Fibroblast of skin of back (primary cell): ENCODE results near the gene RCOR2. TPM values are rescaled to one million over a fixed set of nuclear protein-coding genes. Genes with fewer than 3 reads are reported as not detected.
"Not testable (repeated sequence)": the region's sequence is repeated elsewhere in the genome, so short reads cannot be mapped to it uniquely, and the experiment has no call there.

Experiments used
- DNase-seq: peaks from one replicate; pipeline ENCODE4 v3.0.0-alpha.2; 2013
- polyA plus RNA-seq, 2 experiments: library from polyadenylated mRNA; unstranded; fragments of 120-200 nt; gene quantifications; one replicate each; pipeline ENCODE4 v1.2.1, GENCODE V29; 2013; ENCODE audit not compliant: insufficient read length in 2 of 2

The RCOR2 gene
- 6.2 TPM for polyA plus RNA-seq (2013, experiment 1 of 2; ENCODE audit: insufficient read length)
- polyA plus RNA-seq (2013, experiment 2 of 2; ENCODE audit: insufficient read length): 6.3 TPM

- peak; percentile 85 for DNase-seq
These were observed at the start of gene RCOR2 for GRCh38 chr11:63916837-63917691. RCOR2 (minus strand) TSS chr11:63917164; CDS start chr11:63916456, 708 bp downstream.

DNA sequence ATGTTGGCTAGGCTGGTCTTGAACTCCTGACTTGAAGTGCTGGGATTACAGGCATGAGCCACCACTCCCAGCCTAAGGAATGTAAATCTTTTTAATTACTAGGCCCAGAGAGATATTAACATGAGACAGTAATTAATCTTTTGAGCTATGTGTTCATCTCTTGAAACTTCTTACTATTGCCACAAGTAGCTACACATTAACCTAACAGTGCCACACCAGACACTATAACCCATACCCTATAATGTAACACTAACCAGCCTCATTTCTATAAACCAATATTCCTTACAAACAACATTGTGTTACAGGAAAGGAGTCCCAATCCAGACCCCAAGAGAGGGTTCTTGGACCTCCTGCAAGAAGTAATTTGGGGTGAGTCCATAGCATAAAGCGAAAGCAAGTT lies 49.5 kb upstream of the RCOR2 start:
- no peak for DNase-seq

- DNase-seq: not testable (repeated sequence)
These were observed 46.9 kb upstream of the RCOR2 start for GRCh38 chr11:63963895-63964294.

GRCh38 chr11:63961608-63962412 lies 44.8 kb upstream of the RCOR2 start:
- peak; percentile 27 for DNase-seq

- no peak for DNase-seq
These were observed 41.0 kb upstream of the RCOR2 start for GRCh38 chr11:63958008-63958407.

GRCh38 chr11:63952570-63952969 lies 35.6 kb upstream of the RCOR2 start:
- DNase-seq: no peak

- DNase-seq: no peak
These were observed 35.0 kb upstream of the RCOR2 start for GRCh38 chr11:63951779-63952536.

GRCh38 chr11:63945477-63946163 lies 28.7 kb upstream of the RCOR2 start:
- DNase-seq: peak; percentile 76

- no peak for DNase-seq
These were observed 28.0 kb upstream of the RCOR2 start for GRCh38 chr11:63944987-63945386.

- no peak for DNase-seq
These were observed 25.8 kb upstream of the RCOR2 start for GRCh38 chr11:63942803-63943202.

DNA sequence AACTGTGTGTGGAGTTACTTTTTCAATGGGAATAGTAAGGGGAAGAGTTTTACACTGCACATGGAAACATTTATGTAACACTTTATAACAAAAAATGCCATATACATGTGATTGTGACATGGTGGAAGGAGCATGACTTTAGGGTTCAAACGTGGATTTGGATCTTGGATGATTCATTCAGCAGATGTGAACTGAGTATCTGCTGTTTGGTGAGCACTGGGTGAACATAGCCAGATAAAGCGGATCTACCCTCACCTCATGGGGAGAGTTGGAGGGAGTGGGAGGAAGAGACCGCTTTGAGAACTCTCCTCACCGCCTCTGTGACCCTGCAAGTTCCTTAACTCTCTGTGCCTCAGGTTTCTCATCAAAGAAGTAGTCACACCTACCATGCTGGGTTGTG lies 24.9 kb upstream of the RCOR2 start:
- DNase-seq: no peak

GRCh38 chr11:63940786-63941185 lies 23.8 kb upstream of the RCOR2 start:
- no peak for DNase-seq

GRCh38 chr11:63939397-63939891 lies 22.5 kb upstream of the RCOR2 start:
- no peak for DNase-seq

DNA sequence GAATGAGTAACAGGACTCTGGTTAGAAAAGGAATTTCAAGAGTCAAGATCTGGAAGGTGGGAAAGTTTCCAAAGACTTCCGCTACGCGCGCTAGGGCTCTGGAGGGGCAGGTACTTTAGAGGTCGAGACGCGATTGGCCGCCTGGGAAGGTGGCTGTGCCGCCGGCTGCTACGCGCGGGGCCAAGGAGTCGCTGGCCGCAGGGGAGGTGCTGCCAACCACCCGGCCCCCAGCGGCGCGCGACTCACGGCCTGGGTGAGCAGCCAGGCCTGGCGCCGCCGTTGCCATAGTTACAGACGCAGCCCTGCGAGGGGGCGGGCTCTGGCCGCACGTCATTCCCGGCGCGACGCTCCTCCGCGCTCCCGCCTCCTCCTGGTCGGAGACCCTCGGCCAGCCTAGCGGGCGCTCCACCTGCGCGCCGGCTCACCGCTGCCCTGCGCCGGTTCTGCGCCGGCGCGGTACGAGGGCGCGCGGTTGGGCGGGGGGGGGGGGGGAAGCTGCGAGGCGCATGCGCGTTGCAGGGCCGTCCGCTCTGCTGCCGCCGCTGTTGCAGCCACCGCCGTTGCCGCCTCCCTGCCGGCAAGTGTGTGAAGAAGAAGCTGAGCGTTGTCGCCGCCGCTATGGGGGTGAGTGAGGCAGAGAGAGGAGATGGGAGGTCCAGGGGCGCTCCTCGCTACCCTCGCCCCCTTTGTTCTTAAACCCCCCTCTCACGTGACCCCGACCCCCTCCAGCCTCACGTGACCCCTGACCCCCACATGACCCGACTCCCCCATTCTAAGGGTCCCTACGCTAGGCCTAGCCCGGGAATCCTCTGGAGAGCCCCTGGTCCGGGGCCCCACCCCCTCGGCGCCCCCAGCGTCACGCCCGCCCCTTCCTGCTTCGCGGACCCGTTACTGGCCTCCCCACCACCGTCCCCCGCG lies 21.8 kb upstream of the RCOR2 start, which contains the start of gene NAA40:
TSS of gene NAA40 (plus strand) at position 524 of the 918 bp plus-strand sequence. CDS start at position 619, 95 bp downstream.
- peak; percentile 94 for DNase-seq

- DNase-seq: no peak
These were observed 20.9 kb upstream of the RCOR2 start for GRCh38 chr11:63937713-63938478.

DNA sequence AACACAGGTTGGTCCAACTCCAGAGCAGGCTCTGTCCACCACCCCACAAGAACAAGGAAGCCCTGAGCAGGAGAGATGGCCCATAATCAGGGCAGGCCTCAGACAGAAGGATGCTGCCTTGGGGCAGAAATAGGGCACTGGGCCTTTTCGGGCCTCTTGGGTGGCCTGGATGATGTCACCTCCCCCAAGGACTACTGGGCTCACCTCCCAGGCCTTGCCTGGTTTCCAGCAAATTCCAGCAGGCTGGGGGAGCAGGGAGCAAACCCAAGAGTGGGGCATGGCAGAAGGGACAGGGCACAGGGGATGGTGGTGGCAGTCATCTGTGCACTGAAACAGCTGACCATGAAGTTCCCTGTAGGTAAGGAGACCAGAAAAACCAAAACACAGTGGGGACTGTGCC lies 16.5 kb upstream of the RCOR2 start:
- peak; percentile 22 for DNase-seq

DNA sequence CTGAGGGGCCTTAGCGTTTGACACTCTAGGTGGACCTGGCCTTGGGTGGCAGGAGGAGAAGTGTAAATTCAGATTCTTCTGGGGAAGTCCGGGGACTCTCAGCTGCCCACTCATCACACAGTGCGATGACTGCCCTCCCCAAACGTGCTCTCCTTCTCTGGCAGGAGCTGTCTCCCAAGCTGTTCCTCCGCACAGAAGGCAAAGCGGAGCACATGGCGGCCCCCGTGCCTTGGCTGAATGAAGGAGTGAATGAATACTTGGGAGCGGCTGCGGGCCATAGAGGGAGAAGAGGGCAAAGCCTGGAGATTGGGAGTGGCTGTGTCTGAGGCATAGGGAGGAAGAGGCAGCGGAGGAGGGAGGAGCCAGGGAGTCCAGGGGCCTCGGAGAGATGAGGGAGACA lies 14.9 kb upstream of the RCOR2 start:
- DNase-seq: no peak

DNA sequence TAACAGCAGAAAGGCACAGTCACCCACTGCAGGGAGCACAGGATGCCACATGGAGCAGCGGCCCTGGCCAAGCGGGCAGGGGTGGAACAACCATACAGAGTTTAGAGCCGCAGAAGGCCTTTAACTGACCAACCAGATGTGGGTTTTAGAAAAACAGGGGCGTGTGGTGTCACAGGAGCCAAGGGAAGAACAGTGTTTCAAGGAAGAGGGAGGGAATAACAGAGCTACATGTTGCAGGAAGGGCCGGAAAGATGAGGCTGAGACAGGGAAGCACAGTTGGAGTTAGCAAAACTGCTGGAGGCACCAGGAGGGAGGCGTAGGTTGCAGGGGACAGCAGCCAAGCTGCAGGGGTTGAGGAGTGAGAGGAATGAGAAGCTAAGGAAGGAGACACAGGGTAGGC lies 14.1 kb upstream of the RCOR2 start:
- DNase-seq: no peak

GRCh38 chr11:63929616-63930015 lies 12.7 kb upstream of the RCOR2 start:
- no peak for DNase-seq

DNA sequence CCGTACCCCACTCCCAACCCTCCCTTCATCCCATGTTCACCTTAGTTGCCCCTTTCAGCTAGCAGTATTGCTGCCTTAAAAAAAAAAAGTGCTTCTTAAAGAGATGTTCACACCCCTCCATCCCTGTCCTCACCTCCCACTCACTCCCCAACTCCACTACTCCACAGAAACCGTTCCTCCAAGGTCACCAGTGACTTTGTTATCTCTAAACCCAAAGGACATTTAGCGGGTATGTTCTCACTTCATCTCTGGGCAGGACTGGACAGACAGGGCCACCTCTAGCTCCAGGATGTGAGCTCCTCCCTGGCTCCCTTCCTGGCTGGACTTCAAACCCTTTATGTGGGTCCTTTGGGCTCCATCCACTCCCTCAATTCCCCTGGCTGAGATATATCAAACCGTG lies 6.4 kb upstream of the RCOR2 start:
- DNase-seq: no peak
